ENCODE data around the gene ERVFRD-1.

GRCh38 chr6:11094411-11094851, 17.1 kb downstream of the ERVFRD-1 start:
- no peak for TF ChIP-seq CTCF (conservative IDR thresholded peaks at IDR 0.05; ENCODE audit: low read depth in 2 of 2)
- TF ChIP-seq EZH2 (IDR thresholded peaks at IDR 0.05; ENCODE audit: low read depth, unreplicated experiment), result no peak
- 0 out of 2 replicates have a peak, but pooled peaks have one; percentile 21 for TF ChIP-seq POLR2AphosphoS5 (IDR thresholded peaks at IDR 0.05; ENCODE audit: low read depth)
